HepG2 (cell line): ENCODE results near the gene SPHK1. TPM values are rescaled to one million over a fixed set of nuclear protein-coding genes. Genes with fewer than 3 reads are reported as not detected.

Source experiments
- ARNT ChIP-seq: fragments of 450-650 bp; IDR thresholded peaks from 2 replicates; pipeline ENCODE4 v1.6.1; 2017
- GFI1 ChIP-seq: sonication (generic); formaldehyde crosslinking; IDR thresholded peaks from 2 replicates; pipeline ENCODE4 v1.5.0; 2020; ENCODE audit warnings: missing genetic modification reagents, mild to moderate bottlenecking, borderline replicate concordance
- MTA3 ChIP-seq: sonication (generic); formaldehyde crosslinking; IDR thresholded peaks from 2 replicates; pipeline ENCODE4 v1.4.0; 2020; ENCODE audit warnings: missing genetic modification reagents
- MXD4 ChIP-seq: IDR thresholded peaks from 2 replicates; pipeline ENCODE4 v1.6.1; 2016; ENCODE audit warnings: mild to moderate bottlenecking, missing biosample characterization, missing genetic modification reagents
- POLR2A ChIP-seq, 2 experiments: IDR thresholded peaks; 2 replicates each; pipeline ENCODE4 v1.6.1; 2011; ENCODE audit warnings: low read depth in 2 of 2, low read length in 2 of 2, mild to moderate bottlenecking in 1 of 2, moderate library complexity in 1 of 2; ENCODE audit not compliant: insufficient read depth in 1 of 2
- POLR2AphosphoS5 ChIP-seq: IDR thresholded peaks from 2 replicates; pipeline ENCODE4 v1.6.1; 2012; ENCODE audit warnings: low read depth, low read length
- RAD21 ChIP-seq: fragments of 450-650 bp; formaldehyde crosslinking; IDR thresholded peaks from 2 replicates; pipeline ENCODE4 v1.5.0; 2020; ENCODE audit warnings: mild to moderate bottlenecking
- SAFB2 ChIP-seq: sonication (generic); formaldehyde crosslinking; IDR thresholded peaks from 2 replicates; pipeline ENCODE4 v1.5.1; 2020; ENCODE audit warnings: missing genetic modification reagents, low read depth, mild to moderate bottlenecking, borderline replicate concordance
- SALL1 ChIP-seq: sonication (generic); formaldehyde crosslinking; IDR thresholded peaks from 2 replicates; pipeline ENCODE4 v1.8.0; 2022; ENCODE audit warnings: mild to moderate bottlenecking, missing genetic modification reagents
- SNAPC2 ChIP-seq: sonication (generic); formaldehyde crosslinking; IDR thresholded peaks from 2 replicates; pipeline ENCODE4 v1.8.1; 2022; ENCODE audit warnings: mild to moderate bottlenecking, missing genetic modification reagents
- ZFX ChIP-seq: sonication (generic); formaldehyde crosslinking; IDR thresholded peaks from 2 replicates; pipeline ENCODE4 v1.4.0; 2020; ENCODE audit warnings: mild to moderate bottlenecking, low read depth, missing genetic modification reagents, moderate library complexity
- ZMYM4 ChIP-seq: sonication (generic); formaldehyde crosslinking; IDR thresholded peaks from 2 replicates; pipeline ENCODE4 v1.8.1; 2023; ENCODE audit warnings: mild to moderate bottlenecking, missing genetic modification reagents
- ZNF446 ChIP-seq: sonication (generic); formaldehyde crosslinking; IDR thresholded peaks from 2 replicates; pipeline ENCODE4 v1.5.0; 2020; ENCODE audit warnings: mild to moderate bottlenecking, missing genetic modification reagents
- ZNF619 ChIP-seq: sonication (generic); formaldehyde crosslinking; IDR thresholded peaks from 2 replicates; pipeline ENCODE4 v1.4.0; 2020; ENCODE audit warnings: mild to moderate bottlenecking, missing genetic modification reagents
- ZNF746 ChIP-seq: sonication (generic); formaldehyde crosslinking; IDR thresholded peaks from 2 replicates; pipeline ENCODE4 v1.8.0; 2022; ENCODE audit warnings: mild to moderate bottlenecking, missing genetic modification reagents
- polyA plus RNA-seq, 8 experiments: library from polyadenylated mRNA; depleted of rRNA in 3 of 8; stranded (reverse) in 7 of 8; unstranded in 1 of 8; fragments of >200 nt; fragmentation: Illumina TruSeq in 4 of 8; extraction: Trizol in 4 of 8; gene quantifications; 2 replicates each; pipeline versions ENCODE4 v1.2.1 to v1.2.3, GENCODE V29; 2011 to 2016; ENCODE audit warnings: low read depth in 4 of 8, missing spikeins in 1 of 8, mixed read lengths in 1 of 8; ENCODE audit not compliant: insufficient read depth in 1 of 8
- total RNA-seq, 5 experiments: library from RNA; depleted of rRNA; stranded (reverse); fragments of >200 nt; fragmentation: Illumina TruSeq; extraction: Trizol; gene quantifications; 2 replicates each; pipeline ENCODE4 v1.2.3, GENCODE V29; 2016; ENCODE audit warnings: low read depth in 1 of 5
- TF ChIP-seq, protein P1 (sequence below), 2 experiments: sonication (generic) in 1 of 2; formaldehyde crosslinking in 1 of 2; IDR thresholded peaks; 2 replicates each; pipeline versions ENCODE4 v1.4.0 to v1.6.1; 2016 to 2020; ENCODE audit warnings: borderline replicate concordance in 1 of 2, low read depth in 1 of 2, mild to moderate bottlenecking in 1 of 2, missing genetic modification reagents in 1 of 2
- TF ChIP-seq, protein P2 (sequence below): fragments of 450-650 bp; IDR thresholded peaks from 2 replicates; pipeline ENCODE4 v1.6.1; 2017; ENCODE audit warnings: mild to moderate bottlenecking

SPHK1 gene
- total and polyA plus RNA-seq, 2 of the 13 experiments (the other 11 are each of a cell fraction or from before 2014, with no cell fraction given), result 129 to 160 TPM

DNA sequence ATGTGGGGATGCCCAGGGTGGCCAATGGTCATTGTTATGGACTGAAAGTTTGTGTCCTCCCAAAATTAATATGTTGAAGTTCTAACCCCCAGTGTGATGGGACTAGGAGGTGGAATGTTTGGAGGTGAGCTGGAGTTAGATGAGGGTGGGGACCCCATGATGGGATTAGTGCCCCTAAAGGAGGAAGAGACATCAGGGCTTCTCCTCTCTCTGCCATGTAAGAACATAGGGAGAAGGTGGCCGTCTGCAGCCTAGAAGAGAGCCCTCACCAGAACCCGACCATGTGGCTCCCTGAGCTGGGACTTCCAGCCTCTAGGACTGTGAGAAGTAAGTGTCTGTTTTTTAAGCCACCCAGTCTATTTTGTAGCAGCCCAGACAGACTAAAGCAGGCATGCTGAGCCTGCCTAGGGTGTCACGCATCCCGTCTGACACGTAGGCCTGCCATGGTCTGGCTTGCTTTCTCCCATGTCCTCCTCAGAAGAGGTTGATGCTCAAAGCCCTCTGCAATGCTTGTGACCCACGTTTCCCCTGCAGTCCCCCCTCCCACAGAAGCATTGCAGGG is 26.7 kb upstream of the SPHK1 start (continued):
- TF ChIP-seq, protein P1, sequence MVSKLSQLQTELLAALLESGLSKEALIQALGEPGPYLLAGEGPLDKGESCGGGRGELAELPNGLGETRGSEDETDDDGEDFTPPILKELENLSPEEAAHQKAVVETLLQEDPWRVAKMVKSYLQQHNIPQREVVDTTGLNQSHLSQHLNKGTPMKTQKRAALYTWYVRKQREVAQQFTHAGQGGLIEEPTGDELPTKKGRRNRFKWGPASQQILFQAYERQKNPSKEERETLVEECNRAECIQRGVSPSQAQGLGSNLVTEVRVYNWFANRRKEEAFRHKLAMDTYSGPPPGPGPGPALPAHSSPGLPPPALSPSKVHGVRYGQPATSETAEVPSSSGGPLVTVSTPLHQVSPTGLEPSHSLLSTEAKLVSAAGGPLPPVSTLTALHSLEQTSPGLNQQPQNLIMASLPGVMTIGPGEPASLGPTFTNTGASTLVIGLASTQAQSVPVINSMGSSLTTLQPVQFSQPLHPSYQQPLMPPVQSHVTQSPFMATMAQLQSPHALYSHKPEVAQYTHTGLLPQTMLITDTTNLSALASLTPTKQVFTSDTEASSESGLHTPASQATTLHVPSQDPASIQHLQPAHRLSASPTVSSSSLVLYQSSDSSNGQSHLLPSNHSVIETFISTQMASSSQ (IDR thresholded peaks at IDR 0.05; ENCODE audit: low read depth), result no peak
- TF ChIP-seq, protein P1 (CRISPR knock-in tag; IDR thresholded peaks at IDR 0.05; ENCODE audit: borderline replicate concordance), result no peak
- TF ChIP-seq GFI1 (CRISPR knock-in tag) (0 out of 2 replicates have a peak, but pooled peaks have one; percentile 21), POLR2AphosphoS5 (peak; percentile 95), ZFX (CRISPR knock-in tag) (peak; percentile 46; the same call in 1 of the 2 replicates), ZNF446 (0 out of 2 replicates have a peak, but pooled peaks have one; percentile 25), RAD21 (CRISPR knock-in tag) (0 out of 2 replicates have a peak, but pooled peaks have one; percentile 11), ARNT (no peak), SAFB2 (CRISPR knock-in tag) (peak; percentile 54; the same call in 1 of the 2 replicates), SNAPC2 (peak; percentile 99), MXD4 (CRISPR knock-in tag) (peak; percentile 64), ZMYM4 (CRISPR knock-in tag) (no peak), SALL1 (peak; percentile 47; the same call in 1 of the 2 replicates), MTA3 (CRISPR knock-in tag) (no peak), ZNF746 (0 out of 2 replicates have a peak, but pooled peaks have one; percentile 14), POLR2A (IDR thresholded peaks at IDR 0.05; ENCODE audit: insufficient read depth in 1 of 2, low read depth in 2 of 2, low read length in 2 of 2) (peak; percentile 90 to 97), ZNF619 (CRISPR knock-in tag) (0 out of 2 replicates have a peak, but pooled peaks have one; percentile 38)
- TF ChIP-seq, protein P2, sequence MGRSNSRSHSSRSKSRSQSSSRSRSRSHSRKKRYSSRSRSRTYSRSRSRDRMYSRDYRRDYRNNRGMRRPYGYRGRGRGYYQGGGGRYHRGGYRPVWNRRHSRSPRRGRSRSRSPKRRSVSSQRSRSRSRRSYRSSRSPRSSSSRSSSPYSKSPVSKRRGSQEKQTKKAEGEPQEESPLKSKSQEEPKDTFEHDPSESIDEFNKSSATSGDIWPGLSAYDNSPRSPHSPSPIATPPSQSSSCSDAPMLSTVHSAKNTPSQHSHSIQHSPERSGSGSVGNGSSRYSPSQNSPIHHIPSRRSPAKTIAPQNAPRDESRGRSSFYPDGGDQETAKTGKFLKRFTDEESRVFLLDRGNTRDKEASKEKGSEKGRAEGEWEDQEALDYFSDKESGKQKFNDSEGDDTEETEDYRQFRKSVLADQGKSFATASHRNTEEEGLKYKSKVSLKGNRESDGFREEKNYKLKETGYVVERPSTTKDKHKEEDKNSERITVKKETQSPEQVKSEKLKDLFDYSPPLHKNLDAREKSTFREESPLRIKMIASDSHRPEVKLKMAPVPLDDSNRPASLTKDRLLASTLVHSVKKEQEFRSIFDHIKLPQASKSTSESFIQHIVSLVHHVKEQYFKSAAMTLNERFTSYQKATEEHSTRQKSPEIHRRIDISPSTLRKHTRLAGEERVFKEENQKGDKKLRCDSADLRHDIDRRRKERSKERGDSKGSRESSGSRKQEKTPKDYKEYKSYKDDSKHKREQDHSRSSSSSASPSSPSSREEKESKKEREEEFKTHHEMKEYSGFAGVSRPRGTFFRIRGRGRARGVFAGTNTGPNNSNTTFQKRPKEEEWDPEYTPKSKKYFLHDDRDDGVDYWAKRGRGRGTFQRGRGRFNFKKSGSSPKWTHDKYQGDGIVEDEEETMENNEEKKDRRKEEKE, result no peak
